Gastrocnemius medialis (tissue), 4 donors: ENCODE measurements around the gene MMP2.

Source experiments
- CTCF ChIP-seq, 5 experiments: fragments of 450-650 bp in 3 of 5; fragments of 200-600 bp in 2 of 5; sonication (generic) in 2 of 5; IDR thresholded peaks in 4 of 5; conservative IDR thresholded peaks in 1 of 5; 1 replicate in 4 of 5; 2 replicates in 1 of 5; pipeline ENCODE4 v1.5.1; 2016 to 2019; ENCODE audit warnings: antibody characterized with exemption in 5 of 5, mild to moderate bottlenecking in 3 of 5, moderate library complexity in 3 of 5
- POLR2A ChIP-seq, 2 donors: fragments of 450-650 bp; IDR thresholded peaks; one replicate each; pipeline ENCODE4 v1.6.1; 2017; ENCODE audit warnings: antibody characterized with exemption in 2 of 2, mild to moderate bottlenecking in 2 of 2, moderate library complexity in 2 of 2

DNA sequence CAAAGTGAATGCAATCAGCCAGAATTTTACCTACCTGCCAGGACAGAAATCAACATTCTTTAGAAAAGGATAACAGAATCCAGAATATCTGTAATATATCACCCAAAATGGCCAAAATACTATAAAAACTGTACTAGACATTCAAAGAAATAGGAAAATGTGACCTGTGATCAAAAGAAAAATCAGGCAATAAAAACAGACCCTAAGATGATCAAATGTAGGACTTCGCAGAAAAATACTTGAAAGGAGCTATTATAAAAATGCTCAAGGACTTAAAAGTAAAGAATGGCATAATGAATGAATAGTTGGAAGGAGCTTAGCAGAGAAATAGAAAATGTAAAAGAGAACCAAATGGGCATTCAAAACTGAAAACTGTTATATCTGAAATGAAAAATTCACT is 33.9 kb downstream of the MMP2 start:
- TF ChIP-seq CTCF (IDR thresholded peaks at IDR 0.05 in 4 of 5, conservative IDR thresholded peaks at IDR 0.05 in 1 of 5), result no peak
- TF ChIP-seq POLR2A (IDR thresholded peaks at IDR 0.05), result no peak
